H1 (cell line): ENCODE measurements around the gene FAM53A. TPM values are rescaled to one million over a fixed set of nuclear protein-coding genes. Genes with fewer than 3 reads are reported as not detected.

ENCODE experiments used
- CTCF ChIA-PET: fragments of 300-600 bp; sonication (Branson Sonifier 250); formaldehyde crosslinking; loops from one replicate; lab custom pipeline; 2021; ENCODE audit not compliant: partially characterized antibody; lab: Charles Lee
- POLR2A ChIA-PET: fragments of 300-600 bp; sonication (Branson Sonifier 250); formaldehyde crosslinking; loops from one replicate; lab custom pipeline; 2021; ENCODE audit warnings: inconsistent platforms; ENCODE audit not compliant: partially characterized antibody; lab: Charles Lee
- DNase-seq, 2 experiments: peaks; one replicate each; pipeline versions ENCODE4 v3.0.0 to v3.0.0-alpha.2; 2010 to 2022; ENCODE audit warnings: low spot score in 2 of 2, low read depth in 1 of 2, mixed read lengths in 1 of 2
- FAIRE-seq: peaks from 2 replicates; lab custom pipeline; 2011; peaks lifted over from hg19 to GRCh38; lab: Jason Lieb, UNC
- H2AFZ ChIP-seq: 2 replicates; pipeline ENCODE4 v1.8.1; 2012; ENCODE audit warnings: low read length, inconsistent platforms
- H2AK5ac ChIP-seq: 2 replicates; pipeline ENCODE4 v1.6.1; 2013; ENCODE audit warnings: low read depth, low read length
- H2BK120ac ChIP-seq: replicated peaks from 2 replicates; pipeline ENCODE3; 2013; ENCODE audit warnings: low read depth, low read length, inconsistent platforms
- H2BK12ac ChIP-seq: 2 replicates; pipeline ENCODE4 v1.6.1; 2013; ENCODE audit warnings: low read depth, low read length
- H2BK15ac ChIP-seq: 2 replicates; pipeline ENCODE4 v1.6.1; 2013; ENCODE audit warnings: low read length
- H2BK20ac ChIP-seq: 2 replicates; pipeline ENCODE4 v1.6.1; 2013; ENCODE audit warnings: low read length
- H2BK5ac ChIP-seq: 2 replicates; pipeline ENCODE4 v1.6.1; 2013; ENCODE audit warnings: low read depth, low read length
- H3K14ac ChIP-seq: 2 replicates; pipeline ENCODE4 v1.6.1; 2013; ENCODE audit warnings: inconsistent platforms; ENCODE audit not compliant: insufficient read length
- H3K18ac ChIP-seq: 2 replicates; pipeline ENCODE4 v1.6.1; 2013; ENCODE audit warnings: low read length; ENCODE audit errors: extremely low read depth
- H3K23ac ChIP-seq: 2 replicates; pipeline ENCODE4 v1.6.1; 2013; ENCODE audit warnings: inconsistent platforms; ENCODE audit not compliant: insufficient read length
- H3K23me2 ChIP-seq: 2 replicates; pipeline ENCODE4 v1.6.1; 2013; ENCODE audit warnings: low read depth, low read length
- H3K27ac ChIP-seq: 2 replicates; pipeline ENCODE4 v1.6.1; 2011; ENCODE audit warnings: low read depth, low read length, inconsistent platforms
- H3K27me3 ChIP-seq, 4 experiments: replicated peaks in 1 of 4; 1 replicate in 1 of 4; 2 replicates in 3 of 4; pipeline versions ENCODE4 v1.6.1 to v1.8.1; 2011 to 2013; ENCODE audit warnings: low read length in 3 of 4, mild to moderate bottlenecking in 3 of 4, inconsistent platforms in 2 of 4, mixed read lengths in 2 of 4, moderate library complexity in 1 of 4; ENCODE audit not compliant: control insufficient read depth in 3 of 4, insufficient read depth in 3 of 4; ENCODE audit errors: extremely low read depth in 1 of 4
- H3K36me3 ChIP-seq, 4 experiments: 2 replicates each; pipeline versions ENCODE4 v1.6.1 to v1.8.1; 2011 to 2013; ENCODE audit warnings: mild to moderate bottlenecking in 4 of 4, low read length in 3 of 4, moderate library complexity in 2 of 4, control low read depth in 1 of 4, inconsistent platforms in 1 of 4; ENCODE audit not compliant: insufficient read depth in 4 of 4, control insufficient read depth in 2 of 4
- H3K4ac ChIP-seq: replicated peaks from 2 replicates; pipeline ENCODE3; 2013; ENCODE audit warnings: low read length, low read depth, mixed read lengths, inconsistent platforms; ENCODE audit not compliant: insufficient read length
- H3K4me1 ChIP-seq, 4 experiments: replicated peaks in 1 of 4; 1 replicate in 1 of 4; 2 replicates in 3 of 4; pipeline versions ENCODE4 v1.6.1 to v1.8.1; 2011 to 2013; ENCODE audit warnings: low read length in 3 of 4, inconsistent platforms in 2 of 4, mixed read lengths in 1 of 4; ENCODE audit not compliant: insufficient read depth in 4 of 4, control insufficient read depth in 3 of 4
- H3K4me2 ChIP-seq, 2 experiments: 2 replicates each; pipeline versions ENCODE4 v1.6.1 to v1.8.1; 2011 to 2013; ENCODE audit warnings: low read depth in 2 of 2, low read length in 2 of 2, control low read depth in 1 of 2, inconsistent platforms in 1 of 2, mild to moderate bottlenecking in 1 of 2; ENCODE audit not compliant: insufficient read depth in 1 of 2
- H3K4me3 ChIP-seq, 4 experiments: fragments of 200-600, 300-600 bp in 1 of 4; sonication (generic), shearing (Covaris generic), sonication (Bioruptor Twin) in 1 of 4; 2 replicates each; pipeline versions ENCODE4 v1.5.1 to v1.8.1; 2011 to 2016; ENCODE audit warnings: low read length in 4 of 4, low read depth in 3 of 4, control low read depth in 2 of 4, inconsistent platforms in 2 of 4, mild to moderate bottlenecking in 2 of 4, mixed read lengths in 1 of 4, moderate library complexity in 1 of 4; ENCODE audit not compliant: insufficient read depth in 2 of 4; ENCODE audit errors: extremely low read depth in 1 of 4
- H3K56ac ChIP-seq: replicated peaks from 2 replicates; pipeline ENCODE3; 2013; ENCODE audit warnings: low read depth, mild to moderate bottlenecking, mixed read lengths, low read length, inconsistent platforms; ENCODE audit not compliant: insufficient read length
- H3K79me1 ChIP-seq: 2 replicates; pipeline ENCODE4 v1.6.1; 2013; ENCODE audit warnings: low read depth, low read length, control low read depth
- H3K79me2 ChIP-seq, 2 experiments: 2 replicates each; pipeline versions ENCODE4 v1.6.1 to v1.8.1; 2012 to 2013; ENCODE audit warnings: low read length in 2 of 2, mild to moderate bottlenecking in 2 of 2, inconsistent platforms in 1 of 2; ENCODE audit not compliant: insufficient read depth in 2 of 2, control insufficient read depth in 1 of 2
- H3K9ac ChIP-seq, 4 experiments: replicated peaks in 1 of 4; 1 replicate in 1 of 4; 2 replicates in 3 of 4; pipeline versions ENCODE4 v1.6.1 to v1.8.1; 2011 to 2013; ENCODE audit warnings: low read depth in 3 of 4, low read length in 3 of 4, control low read depth in 2 of 4, mild to moderate bottlenecking in 2 of 4, moderate library complexity in 2 of 4, inconsistent platforms in 1 of 4; ENCODE audit errors: extremely low read depth in 1 of 4
- H3K9me3 ChIP-seq, 2 experiments: 2 replicates each; pipeline versions ENCODE4 v1.6.1 to v1.8.1; 2012 to 2013; ENCODE audit warnings: mild to moderate bottlenecking in 2 of 2, moderate library complexity in 2 of 2, control low read depth in 1 of 2, inconsistent platforms in 1 of 2, low read depth in 1 of 2, low read length in 1 of 2, mixed read lengths in 1 of 2; ENCODE audit not compliant: insufficient read depth in 2 of 2
- H4K20me1 ChIP-seq, 2 experiments: replicated peaks in 1 of 2; 2 replicates each; pipeline versions ENCODE3 to v1.8.1; 2011 to 2013; ENCODE audit warnings: inconsistent platforms in 2 of 2, low read length in 2 of 2, mild to moderate bottlenecking in 1 of 2; ENCODE audit not compliant: insufficient read depth in 2 of 2, control insufficient read depth in 1 of 2
- H4K5ac ChIP-seq: 2 replicates; pipeline ENCODE4 v1.6.1; 2013; ENCODE audit warnings: low read length, low read depth, mixed read lengths, inconsistent platforms; ENCODE audit not compliant: insufficient read length
- H4K8ac ChIP-seq: 2 replicates; pipeline ENCODE4 v1.8.0; 2013; ENCODE audit warnings: mild to moderate bottlenecking, moderate library complexity, low read length, inconsistent platforms; ENCODE audit not compliant: insufficient read depth; ENCODE audit errors: extremely low read depth
- H4K91ac ChIP-seq: replicated peaks from 2 replicates; pipeline ENCODE3; 2013; ENCODE audit warnings: low read length, mixed read lengths, inconsistent platforms; ENCODE audit not compliant: insufficient read length
- BACH1 ChIP-seq: IDR thresholded peaks from 2 replicates; pipeline ENCODE4 v1.6.1; 2012; ENCODE audit warnings: low read length, improper control_type of control experiment
- CEBPB ChIP-seq: IDR thresholded peaks from 2 replicates; pipeline ENCODE4 v1.6.1; 2012; ENCODE audit warnings: low read depth, low read length
- CHD1 ChIP-seq: IDR thresholded peaks from 2 replicates; pipeline ENCODE4 v1.6.1; 2012; ENCODE audit warnings: low read depth, low read length, improper control_type of control experiment
- EZH2 ChIP-seq: fragments of 200-600 bp; sonication (generic); IDR thresholded peaks from 2 replicates; pipeline ENCODE4 v1.7.1; 2012; ENCODE audit warnings: low read depth, mild to moderate bottlenecking, moderate library complexity, low read length, inconsistent platforms; ENCODE audit not compliant: severe bottlenecking
- KDM1A ChIP-seq: fragments of 200-600, 300-600 bp; sonication (generic); IDR thresholded peaks from 2 replicates; pipeline ENCODE4 v1.7.1; 2016; ENCODE audit warnings: mild to moderate bottlenecking, low read length, borderline replicate concordance
- RBBP5 ChIP-seq: IDR thresholded peaks from 2 replicates; pipeline ENCODE4 v1.7.1; 2012; ENCODE audit warnings: low read depth, mild to moderate bottlenecking, inconsistent platforms, low read length, moderate library complexity, borderline replicate concordance
- RFX5 ChIP-seq: IDR thresholded peaks from 2 replicates; pipeline ENCODE4 v1.6.1; 2011; ENCODE audit warnings: low read depth, low read length, improper control_type of control experiment, borderline replicate concordance
- RXRA ChIP-seq: IDR thresholded peaks from 2 replicates; pipeline ENCODE4 v1.6.1; 2011; ENCODE audit warnings: low read depth, mild to moderate bottlenecking, low read length, moderate library complexity; ENCODE audit not compliant: insufficient read depth
- SIN3A ChIP-seq, 2 experiments: IDR thresholded peaks in 1 of 2; conservative IDR thresholded peaks in 1 of 2; 2 replicates each; pipeline ENCODE4 v1.6.1; 2011 to 2012; ENCODE audit warnings: low read length in 2 of 2, improper control_type of control experiment in 1 of 2, low read depth in 1 of 2, mild to moderate bottlenecking in 1 of 2
- SIX5 ChIP-seq: IDR thresholded peaks from 2 replicates; pipeline ENCODE4 v1.6.1; 2011; ENCODE audit warnings: mild to moderate bottlenecking, low read depth, low read length
- SP1 ChIP-seq: IDR thresholded peaks from 2 replicates; pipeline ENCODE4 v1.6.1; 2011; ENCODE audit warnings: low read depth, low read length
- SUZ12 ChIP-seq: fragments of 200-600 bp; sonication (generic); IDR thresholded peaks from 2 replicates; pipeline ENCODE4 v1.6.1; 2012; ENCODE audit warnings: mild to moderate bottlenecking, inconsistent platforms, low read length, moderate library complexity, mixed read lengths
- TBP ChIP-seq: IDR thresholded peaks from 2 replicates; pipeline ENCODE4 v1.6.1; 2011; ENCODE audit warnings: low read depth, low read length, improper control_type of control experiment
- WGBS, 2 experiments: shearing (Covaris generic) in 1 of 2; methylation state at CpG; one replicate each; pipeline versions ENCODE4 v1.1.6 to v1.1.7; 2013 to 2015; ENCODE audit warnings: low lambda C conversion rate in 2 of 2, mixed read lengths in 2 of 2, inconsistent platforms in 1 of 2, low coverage in 1 of 2, missing lambda C conversion rate in 1 of 2; ENCODE audit not compliant: insufficient replicate concordance in 2 of 2, insufficient coverage in 1 of 2, insufficient read length in 1 of 2; ENCODE audit errors: extremely low coverage in 1 of 2, missing lambda C conversion rate in 1 of 2; 5-methylcytosine and 5-hydroxymethylcytosine counted together
- polyA plus RNA-seq, 7 experiments: library from polyadenylated mRNA; depleted of rRNA in 3 of 7; stranded (reverse) in 5 of 7; unstranded in 2 of 7; fragments of >200 nt in 5 of 7; fragments of 200-250 nt in 2 of 7; gene quantifications; 1 replicate in 5 of 7; 2 replicates in 1 of 7; 4 replicates in 1 of 7; pipeline versions ENCODE4 v1.2.1 to v1.2.3, GENCODE V29; 2011 to 2013; ENCODE audit warnings: missing spikeins in 2 of 7, mixed read lengths in 2 of 7
- total RNA-seq: library from RNA; stranded (reverse); fragmentation: NEBNext Ultra II Directional; extraction: Animal tissue kit (Norgen Biotek cat#: 25700); gene quantifications from 2 replicates; pipeline ENCODE4 v1.2.1, GENCODE V29; 2021

Gene FAM53A
- total and polyA plus RNA-seq, 2 of the 8 experiments (the other 6 are each of a cell fraction or from before 2014, with no cell fraction given), result 1.9 to 2.0 TPM

DNA sequence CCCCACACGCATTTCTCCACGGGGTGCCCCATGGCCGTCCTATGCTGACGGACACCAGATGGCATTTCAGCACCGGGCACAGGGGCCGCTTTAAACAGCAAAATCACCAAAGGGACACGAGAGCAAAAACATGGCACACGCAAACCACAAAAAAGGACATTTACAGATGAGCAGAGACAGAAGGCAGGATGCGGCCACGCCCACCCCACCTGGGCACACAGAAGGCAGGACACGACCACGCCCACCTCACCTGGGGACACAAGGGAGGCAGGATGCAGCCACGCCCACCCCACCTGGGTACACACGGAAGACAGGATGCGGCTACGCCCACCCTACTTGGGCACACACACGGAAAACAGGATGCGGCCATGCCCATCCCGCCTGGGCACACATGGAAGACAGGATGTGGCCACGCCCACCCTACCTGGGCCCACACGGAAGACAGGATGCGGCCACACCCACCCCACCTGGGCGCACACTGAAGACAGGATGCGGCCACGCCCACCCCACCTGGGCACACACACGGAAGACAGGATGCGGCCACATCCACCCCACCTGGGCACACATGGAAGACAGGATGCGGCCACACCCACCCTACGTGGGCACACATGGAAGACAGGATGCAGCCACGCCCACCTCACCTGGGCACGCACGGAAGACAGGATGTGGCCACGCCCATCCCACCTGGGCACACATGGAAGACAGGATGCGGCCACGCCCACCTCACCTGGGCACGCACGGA is 69.1 kb downstream of the FAM53A start:
- H4K5ac ChIP-seq, result no peak overlapping the region
- DNase-seq, result no peak
- H3K9me3 ChIP-seq, result no peaks in the 10 kb centered on the region; a peak in 1 of 4 replicates
- H3K23ac ChIP-seq, result no peak overlapping the region
- H3K27me3 ChIP-seq, result no peaks in the 10 kb centered on the region
- H3K56ac ChIP-seq, result no peak overlapping the region
- no peaks in the 10 kb centered on the region for H3K79me2 ChIP-seq
- H3K36me3 ChIP-seq, result no peaks in the 10 kb centered on the region
- no peak overlapping the region for H3K4me3 ChIP-seq
- no peak overlapping the region for H3K4me2 ChIP-seq
- H2BK20ac ChIP-seq, result no peak overlapping the region
- H3K14ac ChIP-seq, result no peak overlapping the region
- 90% methylated on average over 35 of the region's 37 CpGs; no CpG with 5 or more reads in 1 of the 2 experiments for WGBS, 2 experiments
- no peak overlapping the region for H3K4ac ChIP-seq
- H3K27ac ChIP-seq, result no peak overlapping the region
- no peak overlapping the region for H2BK5ac ChIP-seq
- H3K18ac ChIP-seq, result no peak overlapping the region
- H2BK15ac ChIP-seq, result no peak overlapping the region
- no peak overlapping the region for H2AFZ ChIP-seq
- no peak for FAIRE-seq
- POLR2A ChIA-PET, result no interaction called here
- H2BK12ac ChIP-seq, result no peak overlapping the region
- no peaks in the 10 kb centered on the region for H3K4me1 ChIP-seq
- H4K91ac ChIP-seq, result no peak overlapping the region
- CTCF ChIA-PET, result interaction anchor here (0.7 to 0.9 kb wide), 3 partner anchors 18 to 76 kb away, joined by 3 read pairs; no protein-coding TSS in a partner anchor
- no peak overlapping the region for H2AK5ac ChIP-seq
- H4K8ac ChIP-seq, result no peak overlapping the region
- no peak overlapping the region for H2BK120ac ChIP-seq
- H3K79me1 ChIP-seq, result no peaks in the 10 kb centered on the region
- H4K20me1 ChIP-seq, result peaks cover 0 to 3% of the 10 kb centered on the region in 2 experiments
- H3K9ac ChIP-seq, result no peak overlapping the region
- TF ChIP-seq RXRA (no peak), SUZ12 (no peak), SIN3A (conservative IDR thresholded peaks at IDR 0.05 in 1 of 2, IDR thresholded peaks at IDR 0.05 in 1 of 2; ENCODE audit: low read depth in 1 of 2, low read length in 2 of 2) (no peak), RBBP5 (no peak), BACH1 (no peak), SIX5 (no peak), CHD1 (no peak), TBP (no peak), SP1 (no peak), CEBPB (no peak), RFX5 (no peak), KDM1A (no peak), EZH2 (no peak)
- H3K23me2 ChIP-seq, result no peaks in the 10 kb centered on the region
